Fibroblast of villous mesenchyme (primary cell): ENCODE measurements around the gene FAM237A. TPM values are rescaled to one million over a fixed set of nuclear protein-coding genes. Genes with fewer than 3 reads are reported as not detected.

Source experiments
- DNase-seq: peaks from one replicate; pipeline ENCODE4 v3.0.0-alpha.2; 2010; ENCODE audit warnings: low read depth
- H3K4me3 ChIP-seq: 2 replicates; pipeline ENCODE4 v1.5.1; 2011; ENCODE audit warnings: low read depth, mild to moderate bottlenecking, low read length
- total RNA-seq: library from RNA; depleted of rRNA; stranded (reverse); fragments of >200 nt; gene quantifications from 2 replicates; pipeline ENCODE4 v1.2.3, GENCODE V29; 2012
- TF ChIP-seq, protein P1 (sequence below): IDR thresholded peaks from 2 replicates; pipeline ENCODE4 v1.5.1; 2012; ENCODE audit warnings: low read depth, mild to moderate bottlenecking, low read length; ENCODE audit not compliant: insufficient read depth

The FAM237A gene
- total RNA-seq, 1 donor, result not detected

DNA sequence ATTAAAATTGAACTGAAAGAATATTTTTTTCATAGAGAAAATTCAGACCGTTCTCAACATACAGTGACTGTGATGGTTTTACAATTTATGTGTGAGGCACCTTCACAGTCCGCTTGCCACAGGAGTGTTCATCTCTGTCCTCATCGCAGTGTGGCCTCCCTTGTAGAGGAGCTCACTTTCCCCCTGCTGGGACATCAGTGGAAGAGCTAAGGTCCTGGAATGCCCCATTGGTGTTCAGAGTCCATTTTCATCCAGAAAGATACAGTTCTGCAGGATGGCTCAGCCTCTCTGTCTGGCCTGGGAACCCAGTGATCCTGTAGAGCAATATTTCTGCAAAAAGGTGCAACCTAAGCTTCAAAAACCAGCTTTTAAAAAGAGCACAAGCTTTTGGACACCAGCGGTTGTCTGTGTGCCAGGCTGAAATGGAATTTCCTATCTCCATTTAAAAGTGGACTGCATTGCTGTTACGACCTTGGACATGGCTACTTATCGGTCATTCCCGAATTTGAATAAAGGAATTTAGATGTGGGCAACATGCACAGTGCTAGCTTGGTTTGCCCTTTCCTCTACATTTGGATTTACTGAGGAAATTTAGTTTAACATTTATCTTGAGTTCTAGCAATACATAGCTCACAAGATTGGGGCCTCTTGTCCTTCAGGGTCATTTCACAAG, 26.7 kb upstream of the FAM237A start:
- no peak for DNase-seq
- H3K4me3 ChIP-seq, result no peak overlapping the region
- TF ChIP-seq, protein P1, sequence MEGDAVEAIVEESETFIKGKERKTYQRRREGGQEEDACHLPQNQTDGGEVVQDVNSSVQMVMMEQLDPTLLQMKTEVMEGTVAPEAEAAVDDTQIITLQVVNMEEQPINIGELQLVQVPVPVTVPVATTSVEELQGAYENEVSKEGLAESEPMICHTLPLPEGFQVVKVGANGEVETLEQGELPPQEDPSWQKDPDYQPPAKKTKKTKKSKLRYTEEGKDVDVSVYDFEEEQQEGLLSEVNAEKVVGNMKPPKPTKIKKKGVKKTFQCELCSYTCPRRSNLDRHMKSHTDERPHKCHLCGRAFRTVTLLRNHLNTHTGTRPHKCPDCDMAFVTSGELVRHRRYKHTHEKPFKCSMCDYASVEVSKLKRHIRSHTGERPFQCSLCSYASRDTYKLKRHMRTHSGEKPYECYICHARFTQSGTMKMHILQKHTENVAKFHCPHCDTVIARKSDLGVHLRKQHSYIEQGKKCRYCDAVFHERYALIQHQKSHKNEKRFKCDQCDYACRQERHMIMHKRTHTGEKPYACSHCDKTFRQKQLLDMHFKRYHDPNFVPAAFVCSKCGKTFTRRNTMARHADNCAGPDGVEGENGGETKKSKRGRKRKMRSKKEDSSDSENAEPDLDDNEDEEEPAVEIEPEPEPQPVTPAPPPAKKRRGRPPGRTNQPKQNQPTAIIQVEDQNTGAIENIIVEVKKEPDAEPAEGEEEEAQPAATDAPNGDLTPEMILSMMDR, result no peak

DNA sequence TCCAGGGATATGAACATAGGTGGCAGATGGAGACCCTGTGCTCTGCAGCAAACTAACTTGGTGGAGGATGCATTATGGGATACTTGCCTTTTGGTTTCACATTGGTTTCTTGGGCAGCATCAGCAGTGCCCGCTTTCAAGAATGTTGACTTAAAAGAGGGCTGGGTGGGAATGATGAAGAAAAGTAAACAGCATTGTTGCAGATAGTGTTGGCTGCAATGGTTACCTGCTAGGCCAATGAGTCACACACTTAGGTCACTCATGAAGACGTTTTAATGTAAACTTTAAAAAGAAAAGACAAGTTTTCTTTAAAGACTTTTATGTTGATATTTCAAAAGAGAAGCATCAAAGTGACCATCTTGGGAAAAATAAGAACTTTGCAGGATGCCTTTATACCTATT, 26.1 kb upstream of the FAM237A start:
- TF ChIP-seq, protein P1, result no peak
- DNase-seq, result no peak

DNA sequence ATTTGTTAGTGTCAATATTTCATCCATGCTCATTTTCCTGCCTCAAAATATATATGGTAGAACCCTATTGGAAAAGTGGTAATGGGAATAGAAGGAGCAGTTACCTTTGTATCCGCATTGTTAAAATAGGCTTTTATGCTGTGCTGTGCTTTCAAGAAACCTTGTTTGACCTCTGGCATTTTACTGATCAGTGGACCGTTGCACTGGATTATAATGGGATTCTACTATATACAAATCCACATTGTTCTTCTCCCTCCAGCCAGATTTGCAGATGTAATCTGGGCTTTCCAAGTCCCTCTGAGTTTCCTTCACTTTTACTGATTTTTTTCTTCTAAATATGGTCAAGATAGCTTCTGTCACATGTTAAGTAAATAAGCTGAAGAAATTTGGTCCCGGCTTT, 23.3 kb upstream of the FAM237A start:
- H3K4me3 ChIP-seq, result no peak overlapping the region
- no peak for DNase-seq
- TF ChIP-seq, protein P1, result no peak

More for the DNA sequence above, 26.1 kb upstream of the FAM237A start:
- H3K4me3 ChIP-seq, result no peak overlapping the region

DNA sequence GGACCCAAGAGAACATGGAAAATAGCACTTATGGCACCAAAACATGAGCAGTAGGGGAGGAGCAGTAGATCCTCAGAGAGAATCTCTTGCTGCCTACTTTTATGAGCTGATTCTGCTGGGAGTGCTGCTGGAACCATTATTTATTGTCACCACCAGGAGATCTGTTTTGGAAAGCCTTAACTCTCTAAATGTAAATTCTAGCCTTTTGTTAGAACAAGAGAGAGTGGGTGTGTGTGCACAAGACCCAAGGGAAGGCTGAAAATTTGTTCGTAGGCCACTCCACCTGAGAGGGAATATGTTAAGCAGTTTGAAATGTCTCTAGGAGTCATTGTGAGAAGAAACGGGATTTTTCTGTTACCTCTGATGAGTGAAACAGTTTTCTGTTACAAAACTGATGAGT, 16.2 kb upstream of the FAM237A start:
- no peak for DNase-seq
- no peak overlapping the region for H3K4me3 ChIP-seq
- TF ChIP-seq, protein P1, result no peak

DNA sequence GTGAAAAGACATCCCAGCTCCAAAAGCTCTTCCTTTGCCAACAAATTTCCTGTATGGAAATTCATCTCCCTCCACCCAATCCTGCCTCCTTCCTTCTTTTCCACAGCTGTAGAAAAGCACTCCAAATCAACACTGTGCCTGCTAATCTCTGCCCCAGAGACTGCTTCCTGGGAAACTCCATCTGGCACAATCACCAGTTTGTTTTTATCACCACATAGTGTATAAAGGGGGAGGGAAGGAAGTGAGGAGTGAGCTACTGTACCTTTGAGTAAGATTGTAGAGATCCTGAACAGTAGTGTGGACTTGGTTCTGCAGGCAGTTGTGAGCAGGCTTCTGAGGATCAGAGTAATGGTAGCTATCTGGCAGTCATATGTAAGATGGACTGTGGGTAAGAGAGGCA, 14.7 kb upstream of the FAM237A start:
- TF ChIP-seq, protein P1, result no peak
- no peak overlapping the region for H3K4me3 ChIP-seq
- DNase-seq, result no peak

DNA sequence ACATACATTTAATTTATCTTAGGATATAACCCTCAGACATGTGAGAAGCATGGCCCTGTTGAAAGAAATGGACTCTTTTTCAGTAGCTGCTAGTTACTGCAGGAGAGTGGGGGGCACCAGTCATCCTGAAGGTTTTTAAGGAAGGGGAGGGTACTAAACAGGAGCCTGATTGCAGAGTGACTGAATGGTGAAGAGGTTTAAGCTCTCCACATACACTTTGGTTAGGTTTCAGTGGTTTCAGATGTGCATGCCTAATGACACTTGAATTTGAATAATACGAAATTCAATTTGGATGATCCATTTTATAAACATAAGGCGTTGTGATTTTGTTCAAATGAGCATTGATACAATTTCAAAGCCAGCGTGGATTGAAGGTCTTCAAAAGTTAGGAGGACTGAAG, 10.9 kb upstream of the FAM237A start:
- TF ChIP-seq, protein P1, result no peak
- no peak for DNase-seq
- H3K4me3 ChIP-seq, result no peak overlapping the region

DNA sequence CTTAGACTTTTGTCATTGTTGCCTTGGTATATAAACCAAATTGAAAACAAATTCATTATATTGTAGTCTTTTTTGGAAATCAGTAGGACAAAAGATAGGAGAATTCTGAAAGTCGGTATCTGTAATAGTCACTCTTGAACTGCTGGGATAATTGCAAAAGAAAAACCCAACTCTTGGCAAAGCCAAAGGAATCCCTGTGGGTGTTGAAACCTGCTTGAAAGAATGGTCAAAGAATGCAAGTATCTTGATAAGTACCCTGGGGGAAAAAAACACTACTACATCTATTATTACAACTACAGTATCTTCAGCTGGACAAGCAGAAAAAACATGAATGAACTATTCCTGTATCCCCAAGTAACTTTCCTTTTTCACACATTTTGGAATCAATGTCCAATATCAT, 7.3 kb upstream of the FAM237A start:
- TF ChIP-seq, protein P1, result no peak
- DNase-seq, result no peak
- no peak overlapping the region for H3K4me3 ChIP-seq
